Lung microvascular endothelial cell (primary cell): ENCODE results near the gene MYRFL. TPM values are rescaled to one million over a fixed set of nuclear protein-coding genes. Genes with fewer than 3 reads are reported as not detected.
A peak's percentile ranks its signal among the peaks of the same experiment; 100 is the strongest.

Experiments
- DNase-seq, 2 donors: peaks; one replicate each; pipeline versions ENCODE4 v3.0.0 to v3.0.0-alpha.2; 2010; ENCODE audit warnings: low read depth in 2 of 2
- total RNA-seq: library from RNA; depleted of rRNA; stranded (reverse); fragments of >200 nt; gene quantifications from 2 replicates; pipeline ENCODE4 v1.2.1, GENCODE V29; 2014

MYRFL gene
- total RNA-seq, 1 donor from 2014 or later = under 0.01 TPM

GRCh38 chr12:69896653-69897381 is 71.8 kb downstream of the MYRFL start:
- no peak for DNase-seq

GRCh38 chr12:69897744-69898143 is 72.7 kb downstream of the MYRFL start:
- peak in 1 of 2 donors; percentile 70 for DNase-seq

- no peak for DNase-seq
Observed at GRCh38 chr12:69898236-69898635, 73.2 kb downstream of the MYRFL start.

GRCh38 chr12:69900720-69901131 is 75.7 kb downstream of the MYRFL start:
- peak; percentile 76 to 78 for DNase-seq

GRCh38 chr12:69901221-69901905 is 76.3 kb downstream of the MYRFL start:
- DNase-seq = peak in 1 of 2 donors; percentile 71

GRCh38 chr12:69903548-69903947 is 78.5 kb downstream of the MYRFL start:
- no peak for DNase-seq

GRCh38 chr12:69904777-69905176 is 79.8 kb downstream of the MYRFL start:
- no peak for DNase-seq

GRCh38 chr12:69905801-69906200 is 80.8 kb downstream of the MYRFL start:
- DNase-seq = no peak

- DNase-seq = no peak
Observed at GRCh38 chr12:69906411-69907216, 81.6 kb downstream of the MYRFL start.

GRCh38 chr12:69908203-69908602 is 83.2 kb downstream of the MYRFL start:
- DNase-seq = peak in 1 of 2 donors; percentile 91

- DNase-seq = no peak
Observed at GRCh38 chr12:69910694-69911093, 85.7 kb downstream of the MYRFL start.

- DNase-seq = no peak
Observed at GRCh38 chr12:69913526-69913925, 88.5 kb downstream of the MYRFL start.

GRCh38 chr12:69915964-69916363 is 90.9 kb downstream of the MYRFL start:
- no peak for DNase-seq

- DNase-seq = no peak
Observed at GRCh38 chr12:69916544-69917235, 91.7 kb downstream of the MYRFL start.

GRCh38 chr12:69918287-69918686 is 93.3 kb downstream of the MYRFL start:
- no peak for DNase-seq

- DNase-seq = no peak
Observed at GRCh38 chr12:69919495-69919894, 94.5 kb downstream of the MYRFL start.

- no peak for DNase-seq
Observed at GRCh38 chr12:69921831-69922230, 96.8 kb downstream of the MYRFL start.

- DNase-seq = no peak
Observed at GRCh38 chr12:69922999-69923398, 98.0 kb downstream of the MYRFL start.

- no peak for DNase-seq
Observed at GRCh38 chr12:69925291-69925690, 100.3 kb downstream of the MYRFL start.

GRCh38 chr12:69927164-69927563 is 102.1 kb downstream of the MYRFL start:
- no peak for DNase-seq

- DNase-seq = no peak
Observed at GRCh38 chr12:69929125-69929524, 104.1 kb downstream of the MYRFL start.

- DNase-seq = no peak
Observed at GRCh38 chr12:69929531-69929930, 104.5 kb downstream of the MYRFL start.
